Measurements from ENCODE around the gene PCBP3.

PCBP3 gene

DNA sequence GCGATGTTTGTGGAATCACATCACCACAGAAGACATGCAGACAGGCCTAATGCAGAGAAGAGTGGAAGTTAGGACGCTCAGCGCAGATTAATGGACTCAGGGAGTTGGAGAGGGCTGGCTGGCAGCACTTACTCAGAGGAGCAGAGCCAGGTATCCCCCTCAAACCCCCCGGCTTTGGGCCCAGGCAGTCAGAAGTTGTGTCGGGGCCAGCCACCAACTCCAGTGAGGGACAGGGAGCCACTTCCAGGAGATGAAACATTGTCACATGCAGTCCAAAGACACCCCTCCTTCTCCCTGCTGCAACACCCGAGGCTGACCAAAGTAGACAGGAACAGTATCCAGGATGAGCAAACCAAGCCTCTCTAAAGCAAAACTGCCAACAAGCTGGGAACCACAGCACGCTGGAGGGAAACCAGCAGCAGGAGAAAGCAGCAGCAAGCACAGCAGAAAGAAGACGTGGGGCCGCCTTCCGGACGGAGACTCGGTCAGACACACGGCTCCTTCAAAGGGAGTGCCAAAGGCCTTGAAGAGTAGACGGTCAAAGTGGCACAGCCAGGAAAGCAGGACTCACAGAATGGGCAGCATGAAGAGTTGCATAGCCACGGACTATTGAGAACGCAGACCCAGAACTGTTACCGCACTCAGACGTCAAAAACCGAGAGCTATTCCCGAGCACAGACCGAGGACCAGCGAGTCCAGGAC, 149.3 kb downstream of the PCBP3 start:
- no peak overlapping the region for H3K4me3 Mint-ChIP-seq
- ATAC-seq (replicated peaks) (no peak), DNase-seq (no peak)
- H3K27ac Mint-ChIP-seq: no peak overlapping the region
- no peaks in the 10 kb centered on the region for H3K9me3 Mint-ChIP-seq
- H3K36me3 Mint-ChIP-seq (ENCODE audit: insufficient read depth): no peaks in the 10 kb centered on the region
- H3K4me1 Mint-ChIP-seq (ENCODE audit: low read depth in 2 of 2): no peaks in the 10 kb centered on the region
- peaks cover 50 to 57% of the 10 kb centered on the region in 2 donors for H3K27me3 Mint-ChIP-seq

DNA sequence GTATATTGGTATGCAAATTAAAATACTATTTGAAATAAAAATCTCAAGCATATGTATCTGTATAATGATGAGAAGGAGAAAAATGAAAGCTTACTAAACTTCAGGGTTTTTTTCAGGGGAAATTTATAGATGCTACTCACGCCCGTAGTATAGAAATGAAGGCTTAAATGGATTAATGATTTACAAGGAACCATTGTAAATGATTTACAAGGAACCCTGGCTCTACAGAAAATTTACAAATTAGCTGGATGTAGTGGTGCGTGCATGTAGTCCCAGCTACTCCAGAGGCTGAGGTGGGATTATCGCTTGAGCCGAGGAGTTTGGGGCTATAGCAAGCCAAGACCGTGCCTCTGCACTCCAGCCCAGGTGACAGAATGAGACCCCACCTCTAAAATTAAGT, 150.5 kb downstream of the PCBP3 start:
- DNase-seq (no peak), ATAC-seq (replicated peaks) (no peak)
- H3K4me1 Mint-ChIP-seq (ENCODE audit: low read depth in 2 of 2): no peaks in the 10 kb centered on the region
- H3K4me3 Mint-ChIP-seq: no peak overlapping the region
- no peaks in the 10 kb centered on the region for H3K9me3 Mint-ChIP-seq
- H3K27me3 Mint-ChIP-seq: peaks cover 39 to 45% of the 10 kb centered on the region in 2 donors
- H3K36me3 Mint-ChIP-seq (ENCODE audit: insufficient read depth): no peaks in the 10 kb centered on the region
- H3K27ac Mint-ChIP-seq: no peak overlapping the region

DNA sequence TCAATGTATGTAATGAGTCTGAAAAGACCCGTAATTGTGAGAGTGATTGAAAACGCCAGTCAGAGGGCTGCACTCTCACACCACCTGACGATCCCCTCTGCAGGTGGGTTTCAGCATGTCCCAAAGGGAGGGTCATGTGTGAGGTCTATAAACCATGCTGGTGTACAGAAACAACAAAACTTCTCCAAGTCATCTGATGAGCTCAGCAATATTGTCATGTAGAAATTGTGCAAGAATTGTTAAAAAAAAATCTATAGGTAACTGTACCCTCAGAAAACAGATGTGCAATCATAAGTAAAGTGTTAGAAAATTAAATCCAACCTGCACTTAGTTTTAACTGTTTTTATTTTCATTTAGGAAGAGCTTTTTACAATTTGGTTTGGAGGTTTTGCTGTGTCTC, 152.5 kb downstream of the PCBP3 start:
- ATAC-seq (replicated peaks) (no peak), DNase-seq (no peak)
- no peak overlapping the region for H3K27ac Mint-ChIP-seq

DNA sequence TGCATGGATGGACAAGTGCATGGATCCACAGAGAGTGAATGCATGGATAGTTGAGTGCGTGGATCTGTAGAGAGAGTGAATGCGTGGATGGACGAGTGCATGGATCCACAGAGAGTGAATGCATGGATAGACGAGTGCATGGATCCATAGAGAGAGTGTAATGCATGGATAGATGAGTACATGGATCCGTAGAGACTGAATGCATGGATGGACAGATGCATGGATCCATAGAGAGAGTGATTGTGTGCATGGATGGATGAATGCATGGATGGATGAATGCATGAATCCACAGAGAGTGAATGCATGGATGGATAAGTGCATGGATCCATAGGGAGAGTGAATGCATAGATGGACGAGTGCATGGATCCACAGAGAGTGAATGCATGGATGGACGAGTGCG, 153.8 kb downstream of the PCBP3 start:
- Mint-ChIP-seq H3K4me1 (ENCODE audit: low read depth in 2 of 2) (no peaks in the 10 kb centered on the region), H3K9me3 (no peaks in the 10 kb centered on the region), H3K27me3 (peaks cover 12 to 18% of the 10 kb centered on the region in 2 donors), H3K36me3 (ENCODE audit: insufficient read depth) (no peaks in the 10 kb centered on the region), H3K4me3 (no peak overlapping the region), H3K27ac (no peak overlapping the region)
- ATAC-seq (replicated peaks) (no peak), DNase-seq (no peak)

More for the DNA sequence above, 152.5 kb downstream of the PCBP3 start:
- Mint-ChIP-seq H3K36me3 (ENCODE audit: insufficient read depth) (no peaks in the 10 kb centered on the region), H3K9me3 (no peaks in the 10 kb centered on the region), H3K4me3 (no peak overlapping the region), H3K27me3 (peaks cover 22 to 25% of the 10 kb centered on the region in 2 donors), H3K4me1 (ENCODE audit: low read depth in 2 of 2) (no peaks in the 10 kb centered on the region)

DNA sequence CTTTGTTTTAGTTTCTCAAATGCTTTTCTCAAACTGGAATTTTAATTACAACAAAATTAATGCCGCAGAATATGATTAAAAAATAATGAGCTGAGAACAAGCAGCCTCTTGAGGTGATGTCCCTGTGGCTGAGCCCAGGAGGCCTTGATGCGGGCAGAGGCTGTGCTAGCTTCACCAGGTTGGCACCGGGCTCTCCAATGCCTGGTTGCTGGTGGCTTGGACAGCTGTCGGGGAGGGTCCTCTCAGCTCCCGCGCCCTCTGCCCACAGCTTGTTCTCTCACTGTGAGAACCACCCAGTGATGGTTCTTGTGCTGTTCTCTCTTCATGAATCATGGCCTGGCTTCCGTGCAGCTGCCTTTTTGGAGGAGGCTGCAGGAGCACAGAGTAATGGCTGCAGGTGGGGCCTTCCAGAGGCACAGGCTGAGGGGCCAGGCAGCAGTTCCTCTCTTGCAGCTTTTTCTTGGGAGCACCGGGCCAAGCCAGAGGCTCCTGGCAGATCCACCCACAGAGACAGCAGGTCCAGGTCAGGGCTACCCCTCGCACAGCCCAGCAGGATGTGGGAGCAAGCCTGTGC, 156.3 kb downstream of the PCBP3 start:
- Mint-ChIP-seq H3K4me3 (no peak overlapping the region), H3K36me3 (ENCODE audit: insufficient read depth) (no peaks in the 10 kb centered on the region), H3K4me1 (ENCODE audit: low read depth in 2 of 2) (no peaks in the 10 kb centered on the region), H3K9me3 (no peaks in the 10 kb centered on the region), H3K27me3 (peaks cover 0 to 20% of the 10 kb centered on the region in 2 donors), H3K27ac (no peak overlapping the region)
- ATAC-seq (replicated peaks) (no peak), DNase-seq (no peak)

DNA sequence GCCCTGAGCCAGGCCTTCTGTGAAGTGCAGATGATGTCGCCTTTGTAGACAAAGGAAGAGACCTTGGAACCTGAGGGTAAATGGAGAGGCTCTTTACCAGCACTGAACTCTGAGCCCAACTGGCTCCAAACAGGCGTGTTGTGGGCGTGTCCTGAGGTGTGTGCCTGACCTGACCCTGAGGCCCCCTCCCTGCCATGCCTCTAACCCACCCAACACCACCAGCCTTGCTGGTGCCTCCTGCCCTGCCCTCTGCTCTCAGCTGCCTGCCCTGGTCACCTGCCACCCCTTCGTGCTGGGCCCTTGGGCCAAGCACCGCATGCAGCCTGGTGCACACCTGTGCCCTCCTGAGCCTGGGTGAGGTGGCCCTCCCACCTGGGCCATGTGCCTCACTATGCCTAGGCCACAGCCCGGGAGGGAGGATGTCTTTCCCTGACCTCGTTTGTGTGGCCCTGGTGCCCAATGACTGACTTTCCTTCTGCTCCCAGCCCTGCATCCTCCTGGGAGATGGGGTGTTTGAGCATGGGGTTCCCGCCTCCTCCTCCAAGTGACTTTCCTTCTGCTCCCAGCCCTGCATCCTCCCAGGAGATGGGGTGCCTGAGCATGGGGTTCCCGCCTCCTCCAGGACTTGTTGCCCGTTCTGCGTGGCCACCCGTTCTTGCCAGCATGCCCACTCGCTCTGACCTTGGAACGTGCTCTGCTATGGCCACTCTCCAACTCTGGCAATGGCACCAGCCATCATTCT, 157.0 kb downstream of the PCBP3 start:
- Mint-ChIP-seq H3K27ac (no peak overlapping the region), H3K4me3 (no peak overlapping the region), H3K9me3 (no peaks in the 10 kb centered on the region)

DNA sequence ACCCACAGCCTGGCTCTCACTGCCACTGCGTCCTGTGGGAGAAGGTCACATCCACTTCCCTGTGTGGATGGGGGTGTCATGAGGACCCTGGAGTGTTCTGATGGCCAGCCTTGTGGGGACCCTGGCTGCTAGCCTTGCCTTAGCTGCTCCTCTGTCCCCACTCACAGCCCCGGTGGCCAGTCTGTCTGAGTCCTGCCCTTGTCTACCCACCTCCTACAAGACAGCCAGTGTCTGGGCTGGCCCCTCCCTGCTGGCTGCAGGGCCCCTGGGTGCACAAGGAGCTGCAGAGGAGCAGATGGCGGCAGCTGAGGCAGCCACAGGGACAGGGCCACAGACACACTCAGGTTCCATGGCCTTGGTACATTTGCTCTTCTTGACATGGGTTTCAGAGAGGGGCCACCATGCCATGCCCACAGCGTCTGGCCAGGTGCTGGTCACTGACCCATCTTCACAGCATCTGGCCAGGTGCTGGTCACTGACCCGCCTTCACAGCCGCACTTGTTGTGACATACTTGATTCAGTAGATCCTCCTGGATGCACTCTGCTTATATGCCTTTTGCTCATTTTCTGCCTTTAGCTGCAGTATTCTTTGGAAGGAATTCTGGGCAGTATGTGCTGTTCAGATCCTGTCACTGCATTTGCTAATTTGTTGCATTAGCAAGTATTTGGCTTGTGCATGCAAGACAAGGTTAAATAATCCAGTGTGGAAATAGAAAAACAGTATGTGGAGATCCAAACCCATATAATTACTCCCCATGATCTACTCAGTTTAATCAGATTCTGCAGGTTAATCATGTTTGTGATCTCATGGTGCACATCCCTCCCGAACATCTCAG, 157.8 kb downstream of the PCBP3 start:
- Mint-ChIP-seq H3K4me1 (ENCODE audit: low read depth in 2 of 2) (no peaks in the 10 kb centered on the region), H3K27me3 (peaks cover 0 to 35% of the 10 kb centered on the region in 2 donors), H3K36me3 (ENCODE audit: insufficient read depth) (no peaks in the 10 kb centered on the region), H3K27ac (no peak overlapping the region), H3K4me3 (no peak overlapping the region), H3K9me3 (no peaks in the 10 kb centered on the region)
- DNase-seq (no peak), ATAC-seq (replicated peaks) (no peak)

More for the DNA sequence above, 157.0 kb downstream of the PCBP3 start:
- ATAC-seq (replicated peaks) (no peak), DNase-seq (no peak)
- Mint-ChIP-seq H3K4me1 (ENCODE audit: low read depth in 2 of 2) (no peaks in the 10 kb centered on the region), H3K36me3 (ENCODE audit: insufficient read depth) (no peaks in the 10 kb centered on the region), H3K27me3 (peaks cover 0 to 26% of the 10 kb centered on the region in 2 donors)

DNA sequence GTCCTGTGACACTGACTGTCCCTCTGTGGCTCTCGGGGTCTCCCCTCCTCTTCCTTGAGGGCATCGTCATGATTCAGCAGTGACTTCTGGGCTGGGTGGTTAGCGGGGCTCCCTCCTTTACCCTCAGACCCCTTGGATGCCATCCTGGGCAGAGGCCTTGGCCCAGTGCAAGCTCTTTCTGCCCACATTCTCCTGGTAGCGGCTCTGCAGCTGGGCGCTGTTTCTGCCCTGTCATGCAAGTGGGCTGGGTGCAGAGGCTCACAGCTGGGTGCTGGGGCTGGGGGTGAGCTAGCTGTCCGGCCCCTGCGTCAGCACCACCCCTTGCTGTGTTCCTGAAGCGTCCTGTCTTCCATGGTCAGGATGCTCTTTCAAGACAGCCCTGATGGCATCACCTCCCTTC, 158.5 kb downstream of the PCBP3 start:
- ATAC-seq (replicated peaks) (no peak), DNase-seq (no peak)
- H3K27me3 Mint-ChIP-seq: peaks cover 5 to 41% of the 10 kb centered on the region in 2 donors
- H3K4me3 Mint-ChIP-seq: no peak overlapping the region
- no peak overlapping the region for H3K27ac Mint-ChIP-seq
- H3K4me1 Mint-ChIP-seq (ENCODE audit: low read depth in 2 of 2): no peaks in the 10 kb centered on the region
- no peaks in the 10 kb centered on the region for H3K36me3 Mint-ChIP-seq (ENCODE audit: insufficient read depth)
- H3K9me3 Mint-ChIP-seq: no peaks in the 10 kb centered on the region

DNA sequence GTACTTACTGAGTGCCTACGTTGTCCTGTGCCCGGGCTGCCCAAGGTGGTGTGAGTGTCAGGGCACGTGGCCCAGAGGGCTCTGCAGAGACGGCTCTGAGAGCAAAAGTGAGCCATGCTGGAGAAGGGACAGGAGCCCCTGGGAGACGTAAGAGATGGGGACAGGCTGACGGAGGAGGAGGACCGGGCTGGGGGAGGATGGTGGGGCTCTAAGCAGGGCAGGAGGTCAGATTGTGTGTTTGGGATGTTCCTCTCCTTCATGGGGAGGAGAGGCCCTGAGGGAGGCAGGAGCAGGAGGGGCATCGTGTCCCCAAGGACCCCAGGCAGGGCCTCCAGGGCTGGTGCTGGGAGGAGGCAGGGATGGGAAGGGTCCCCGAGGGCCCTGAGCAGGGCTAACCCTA, 158.9 kb downstream of the PCBP3 start:
- Mint-ChIP-seq H3K9me3 (no peaks in the 10 kb centered on the region), H3K4me1 (ENCODE audit: low read depth in 2 of 2) (no peaks in the 10 kb centered on the region), H3K27me3 (peaks cover 10 to 46% of the 10 kb centered on the region in 2 donors), H3K36me3 (ENCODE audit: insufficient read depth) (no peaks in the 10 kb centered on the region), H3K4me3 (no peak overlapping the region), H3K27ac (no peak overlapping the region)
- ATAC-seq (replicated peaks) (no peak), DNase-seq (no peak)

DNA sequence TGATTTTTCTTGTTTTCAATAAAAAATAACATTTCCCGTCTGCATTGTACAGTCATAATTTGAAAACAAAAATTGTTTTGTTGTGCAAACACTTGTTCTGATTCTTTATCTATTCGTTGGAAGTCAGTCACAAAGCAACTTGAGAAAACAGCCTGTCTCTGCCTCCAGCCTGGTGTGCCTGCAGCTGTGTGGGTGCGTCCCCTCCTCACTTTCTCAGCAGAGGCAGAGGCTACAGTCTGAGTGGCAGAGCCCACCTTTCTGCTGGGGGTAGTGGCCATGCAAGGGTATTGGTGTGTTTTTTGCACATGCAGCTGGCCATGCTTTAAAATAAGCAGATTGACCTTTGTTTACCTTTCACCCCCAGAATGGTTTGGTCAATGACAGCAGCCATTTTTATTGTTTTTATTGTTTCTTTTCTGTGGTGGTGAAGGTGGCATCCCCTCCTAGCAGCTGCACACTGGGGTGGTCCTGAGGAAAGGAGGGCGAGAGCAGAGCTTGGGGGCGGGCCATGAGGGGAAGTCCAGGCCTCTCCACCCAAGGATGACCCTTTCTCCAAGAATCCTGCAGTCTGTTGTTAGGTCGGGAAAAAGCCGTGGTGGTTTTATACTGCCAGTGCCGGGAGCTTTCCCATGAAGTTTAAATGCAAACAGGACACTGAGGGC, 159.6 kb downstream of the PCBP3 start:
- no peaks in the 10 kb centered on the region for H3K36me3 Mint-ChIP-seq (ENCODE audit: insufficient read depth)
- H3K27ac Mint-ChIP-seq: no peak overlapping the region
- ATAC-seq (replicated peaks) (no peak), DNase-seq (no peak)
- H3K27me3 Mint-ChIP-seq: peaks cover 13 to 52% of the 10 kb centered on the region in 2 donors
- H3K4me1 Mint-ChIP-seq (ENCODE audit: low read depth in 2 of 2): no peaks in the 10 kb centered on the region
- no peaks in the 10 kb centered on the region for H3K9me3 Mint-ChIP-seq
- no peak overlapping the region for H3K4me3 Mint-ChIP-seq

DNA sequence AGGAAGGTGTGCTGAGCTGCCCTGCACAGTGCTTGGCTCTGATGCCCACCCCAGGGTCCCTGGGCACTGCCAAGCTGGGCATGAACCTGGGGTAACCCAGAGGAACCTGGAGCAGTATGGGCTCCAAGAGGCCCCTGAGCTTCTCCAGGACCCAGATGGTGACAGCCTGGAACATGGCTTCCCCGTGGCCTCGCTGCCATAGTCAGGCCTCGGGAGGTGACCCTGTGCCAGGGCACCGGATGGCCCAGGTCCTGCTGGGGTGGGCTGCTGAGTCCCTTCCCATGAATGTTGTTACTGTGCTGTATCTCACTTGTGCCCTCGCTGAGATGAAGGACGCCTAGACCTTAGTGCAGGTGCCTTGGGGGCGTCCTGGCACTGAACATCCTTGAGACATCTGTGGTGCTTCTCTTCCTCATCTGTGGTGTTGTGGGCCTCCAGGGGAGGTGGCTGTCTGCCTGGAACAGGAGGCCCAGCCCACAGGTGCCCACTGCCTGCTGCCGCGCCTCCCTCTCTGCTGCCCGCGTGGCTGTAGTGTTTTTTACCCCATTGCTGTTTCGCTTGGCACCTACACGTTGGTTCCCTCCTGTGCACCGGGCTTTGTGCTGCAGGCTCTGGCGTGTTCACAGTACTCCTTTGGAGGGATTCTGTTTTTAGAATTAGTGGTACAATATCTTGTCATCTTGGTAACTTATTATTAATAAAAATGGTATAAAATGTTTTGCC, 160.3 kb downstream of the PCBP3 start:
- peaks cover 13 to 59% of the 10 kb centered on the region in 2 donors for H3K27me3 Mint-ChIP-seq
- no peaks in the 10 kb centered on the region for H3K4me1 Mint-ChIP-seq (ENCODE audit: low read depth in 2 of 2)
- DNase-seq (no peak), ATAC-seq (replicated peaks) (no peak)
- H3K36me3 Mint-ChIP-seq (ENCODE audit: insufficient read depth): no peaks in the 10 kb centered on the region
- H3K4me3 Mint-ChIP-seq: no peak overlapping the region
- H3K27ac Mint-ChIP-seq: no peak overlapping the region
- no peaks in the 10 kb centered on the region for H3K9me3 Mint-ChIP-seq

DNA sequence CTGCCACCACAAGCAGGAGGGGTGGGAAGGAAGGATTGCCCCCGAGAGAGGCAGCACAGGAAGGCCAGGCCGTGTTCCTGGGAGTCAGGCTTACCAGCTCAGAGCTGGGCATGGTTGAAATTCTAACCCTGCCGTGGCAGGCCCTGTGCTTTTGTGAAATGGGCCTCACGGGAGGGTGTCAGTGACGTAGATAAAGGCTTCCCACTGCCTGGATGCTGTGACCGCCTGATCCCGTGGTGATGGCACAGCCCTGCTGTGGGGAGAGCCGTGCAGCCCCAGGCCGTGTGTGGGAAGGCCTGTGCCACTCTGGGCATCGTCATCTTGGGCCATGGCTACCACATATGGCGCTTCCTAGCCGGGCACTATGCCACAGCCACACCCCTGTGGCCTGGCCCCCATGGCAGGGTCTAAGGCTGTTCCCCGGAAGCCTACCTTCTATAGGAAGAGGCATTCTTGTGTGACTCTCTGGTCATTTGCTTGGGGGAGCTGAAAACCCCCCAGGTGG, 161.3 kb downstream of the PCBP3 start:
- H3K9me3 Mint-ChIP-seq: no peaks in the 10 kb centered on the region
- DNase-seq (no peak), ATAC-seq (replicated peaks) (no peak)
- H3K4me1 Mint-ChIP-seq (ENCODE audit: low read depth in 2 of 2): no peaks in the 10 kb centered on the region
- no peak overlapping the region for H3K27ac Mint-ChIP-seq
- no peaks in the 10 kb centered on the region for H3K36me3 Mint-ChIP-seq (ENCODE audit: insufficient read depth)
- peaks cover 13 to 61% of the 10 kb centered on the region in 2 donors for H3K27me3 Mint-ChIP-seq
- no peak overlapping the region for H3K4me3 Mint-ChIP-seq

All from effector memory CD8-positive, alpha-beta T cell (primary cell).